ENCODE data around the gene AR.

GRCh38 chrX:67555578-67556203, 11.9 kb downstream of the AR start:
- TF ChIP-seq POLR2AphosphoS5 (IDR thresholded peaks at IDR 0.05) (no peak), CTCF (IDR thresholded peaks at IDR 0.05) (peak; percentile 44 to 61), POLR2A (IDR thresholded peaks at IDR 0.05) (no peak)

Measured in suprapubic skin (tissue), 4 donors.